HG03097 (cell line): ENCODE measurements around the gene COL9A1.

ENCODE experiments used
- ATAC-seq: cut with Tn5 transposase; IDR thresholded peaks from one replicate; pipeline ENCODE4 v1.9.1; 2021; ENCODE audit not compliant: unreplicated experiment, low FRiP score

COL9A1 gene

DNA sequence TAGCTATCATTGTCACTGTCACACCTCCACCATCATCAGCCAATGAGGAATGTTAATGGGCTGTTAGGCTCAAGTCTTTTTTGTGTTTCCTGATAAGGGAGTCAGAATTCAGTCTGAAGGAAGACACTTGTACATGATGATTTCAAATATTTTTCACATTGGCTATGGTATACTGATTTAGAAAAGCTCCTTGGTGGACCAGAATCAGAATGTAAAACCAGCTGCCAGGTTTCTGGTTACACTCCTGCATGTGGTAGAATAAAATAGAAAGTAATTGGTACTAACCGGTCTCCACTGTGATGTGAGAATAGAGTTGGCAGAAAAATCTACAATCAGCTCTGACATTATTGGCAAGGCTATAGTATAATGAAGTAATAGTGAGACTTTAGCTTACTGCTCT lies 10.7 kb downstream of the COL9A1 start:
- no peak for ATAC-seq

DNA sequence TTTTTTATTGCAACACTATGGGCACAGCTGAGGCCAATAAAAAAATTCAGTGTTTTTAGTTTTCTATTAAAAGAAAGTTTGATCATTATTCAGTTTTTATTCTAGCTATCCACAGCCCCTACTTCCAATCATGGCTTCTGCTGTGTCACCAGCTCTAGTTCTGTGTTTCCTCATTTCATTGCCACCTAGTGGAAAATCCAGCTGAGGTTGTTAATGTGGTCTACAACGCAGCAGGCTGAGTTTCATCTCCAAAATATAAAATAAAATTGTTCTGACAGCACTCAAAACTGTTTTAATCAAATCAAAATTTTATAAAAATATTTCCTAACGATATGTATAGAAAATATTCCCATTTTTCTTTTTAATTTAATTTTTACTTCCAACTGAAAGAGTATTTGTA lies 13.6 kb downstream of the COL9A1 start:
- ATAC-seq, result no peak

DNA sequence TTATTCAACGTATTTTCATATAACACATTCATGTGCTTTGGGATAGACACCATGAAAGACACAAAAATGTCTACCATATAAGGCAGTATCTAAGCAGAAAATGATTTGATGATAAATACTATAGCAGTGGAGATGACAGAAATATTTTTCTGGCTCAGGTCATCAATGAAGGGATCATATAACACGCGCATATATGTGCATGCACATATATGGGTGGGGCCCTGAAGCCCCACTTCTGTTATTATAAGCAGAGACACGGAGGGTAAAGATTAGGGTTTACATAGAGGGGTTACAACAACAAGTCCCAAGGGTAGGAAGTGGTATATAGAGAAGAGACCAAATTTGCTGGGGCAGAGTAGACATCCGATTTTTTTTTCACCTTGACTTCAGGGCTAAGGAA lies 16.0 kb downstream of the COL9A1 start:
- ATAC-seq, result no peak

DNA sequence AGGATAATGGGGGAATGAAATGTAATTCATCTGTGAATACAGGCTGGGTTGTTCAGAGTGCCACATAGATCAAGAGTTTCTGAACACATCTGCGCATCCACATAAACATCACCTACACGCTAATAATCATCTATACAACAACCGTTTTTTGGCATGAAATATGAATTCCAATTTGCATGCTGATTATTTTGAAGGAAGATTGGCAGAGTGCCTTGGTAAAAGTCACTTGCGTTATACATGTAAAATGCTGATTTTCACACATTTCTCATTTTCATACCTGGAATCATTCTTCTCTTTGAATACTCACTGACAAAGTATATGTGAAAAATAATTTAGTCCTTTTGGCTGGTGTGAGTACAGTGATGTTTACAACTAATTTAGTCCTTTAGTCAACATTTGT lies 17.7 kb downstream of the COL9A1 start:
- ATAC-seq, result no peak

DNA sequence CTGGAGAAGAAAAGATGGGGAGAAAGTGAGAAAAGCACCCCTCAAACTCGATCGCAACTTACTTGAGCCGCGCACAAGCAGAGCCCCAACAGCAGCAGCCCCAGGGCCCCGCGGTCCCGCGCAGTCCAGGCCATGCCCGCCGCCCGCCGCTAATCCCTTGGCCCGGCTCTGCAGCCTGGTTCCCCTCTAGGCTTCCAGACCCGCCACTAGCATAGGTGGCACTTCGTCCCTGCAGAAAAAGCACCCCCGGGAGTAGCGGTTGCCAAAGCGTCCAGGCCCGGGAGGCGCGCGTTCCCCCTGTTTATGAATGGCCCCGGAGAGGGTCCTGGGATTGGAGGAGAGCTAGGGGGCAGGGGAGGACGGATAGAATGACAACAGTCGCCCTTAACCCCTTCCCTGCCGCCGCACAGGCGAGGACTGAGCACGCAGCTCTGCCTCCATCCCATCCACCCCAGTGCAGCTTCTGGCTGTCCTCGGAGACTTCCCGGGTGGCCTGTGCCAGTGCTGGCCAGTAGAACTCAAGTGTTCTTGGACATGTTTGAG lies 19.9 kb downstream of the COL9A1 start:
- no peak for ATAC-seq

DNA sequence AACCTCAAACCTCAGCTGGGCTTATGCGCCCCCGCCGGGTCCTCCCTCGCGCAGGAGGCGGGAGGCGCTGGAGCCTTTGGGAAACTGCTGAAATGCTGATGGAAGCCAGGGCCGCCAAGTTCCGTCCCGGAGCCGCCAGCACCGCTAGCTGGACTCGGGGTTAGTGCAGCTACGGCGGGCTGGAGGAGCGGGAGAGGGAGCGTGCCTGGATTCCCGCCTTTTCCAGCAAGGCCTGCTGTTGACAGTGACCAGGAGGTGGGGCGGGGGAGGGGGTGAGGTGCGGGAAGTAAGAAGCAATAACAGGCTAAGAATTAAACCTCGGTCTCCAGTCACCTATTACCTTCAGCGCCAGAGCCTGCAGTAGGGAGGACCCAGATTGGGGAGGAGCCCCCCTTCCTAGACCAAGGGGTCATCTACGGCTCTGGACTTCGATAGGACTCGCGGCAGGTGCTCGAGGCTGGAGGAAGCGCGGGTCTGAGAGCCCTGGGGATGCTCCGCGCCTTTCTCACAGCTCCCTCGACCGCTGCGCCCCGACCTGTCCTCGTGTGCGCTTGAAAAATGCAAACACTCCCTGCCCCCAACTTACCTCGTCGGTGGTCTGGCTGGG lies 20.5 kb downstream of the COL9A1 start:
- ATAC-seq, result no peak

DNA sequence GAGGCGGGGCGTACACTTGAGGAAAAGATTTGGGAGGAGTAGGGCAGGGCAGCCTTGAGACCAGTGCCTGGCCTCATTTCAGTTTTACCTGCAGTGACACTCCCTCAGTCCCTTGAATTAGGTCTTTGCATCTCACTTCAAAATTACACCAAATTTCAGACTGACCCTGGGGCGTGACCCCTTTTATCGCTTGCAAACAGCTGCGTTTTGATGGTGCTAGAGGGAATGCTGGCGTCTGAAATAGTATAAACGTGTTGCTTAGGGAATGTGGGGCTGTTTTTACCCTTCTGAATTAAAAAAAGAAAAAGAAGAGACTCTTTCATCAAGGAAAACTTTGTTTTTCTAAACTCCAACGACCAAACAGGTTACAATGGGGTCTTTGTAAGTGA lies 21.0 kb downstream of the COL9A1 start:
- ATAC-seq, result no peak

DNA sequence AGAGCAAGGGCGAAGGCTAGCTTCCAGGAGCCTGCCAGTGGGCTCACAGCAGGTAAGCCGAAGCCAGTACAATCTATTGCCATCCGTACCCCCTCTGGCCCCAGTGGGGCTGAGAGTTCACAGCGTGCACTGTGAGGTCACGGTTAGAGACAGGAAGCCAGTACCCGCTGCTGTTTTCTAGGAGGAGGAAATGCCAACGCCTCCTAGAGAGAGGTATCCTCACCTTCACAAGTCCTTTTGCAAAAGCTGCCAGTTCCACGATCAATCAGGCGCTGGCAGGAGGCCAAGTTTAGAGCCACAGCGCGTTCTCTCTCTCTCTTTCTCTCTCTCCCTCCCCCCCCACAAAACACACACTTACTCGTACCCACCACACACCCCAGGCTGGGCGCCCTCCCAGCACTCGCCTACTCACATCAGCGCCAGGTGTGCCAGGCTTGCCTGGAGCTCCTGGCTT lies 22.5 kb downstream of the COL9A1 start:
- ATAC-seq, result no peak

DNA sequence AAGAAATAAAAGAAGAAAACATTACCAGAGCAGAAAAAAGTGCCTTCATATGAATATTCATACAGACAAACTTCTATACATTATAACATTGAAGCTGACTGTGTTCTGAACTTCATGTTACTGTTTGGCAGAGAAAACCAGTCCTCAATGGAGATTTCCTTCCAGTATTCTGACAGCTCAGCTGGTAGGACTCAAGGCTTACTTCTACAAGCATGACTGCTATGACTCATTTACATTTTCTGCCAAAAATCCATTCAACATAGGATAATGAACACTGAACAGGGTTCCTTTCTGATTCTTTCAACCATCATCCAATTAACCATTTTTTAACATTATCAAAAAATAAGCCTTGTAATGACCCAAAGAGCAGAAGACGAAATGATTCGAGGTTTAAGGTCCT lies 25.4 kb downstream of the COL9A1 start:
- ATAC-seq, result no peak

DNA sequence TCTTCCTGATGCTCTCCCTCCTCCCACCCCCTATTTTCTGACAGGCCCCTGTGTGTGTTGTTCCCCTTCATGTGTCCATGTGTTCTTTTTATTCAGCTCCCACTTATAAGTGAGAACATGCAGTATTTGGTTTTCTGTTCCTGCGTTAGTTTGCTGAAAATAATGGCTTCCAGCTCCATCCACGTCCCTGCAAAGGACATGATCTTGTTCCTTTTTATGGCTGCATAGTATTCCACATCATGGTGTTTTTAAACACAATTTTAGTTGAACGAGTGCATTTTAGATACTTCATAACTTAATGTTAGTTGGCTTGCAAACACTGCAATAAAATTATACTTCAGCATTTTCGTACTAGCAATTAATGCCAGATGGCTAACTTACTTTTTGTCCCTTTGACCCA lies 28.5 kb downstream of the COL9A1 start:
- ATAC-seq, result no peak

DNA sequence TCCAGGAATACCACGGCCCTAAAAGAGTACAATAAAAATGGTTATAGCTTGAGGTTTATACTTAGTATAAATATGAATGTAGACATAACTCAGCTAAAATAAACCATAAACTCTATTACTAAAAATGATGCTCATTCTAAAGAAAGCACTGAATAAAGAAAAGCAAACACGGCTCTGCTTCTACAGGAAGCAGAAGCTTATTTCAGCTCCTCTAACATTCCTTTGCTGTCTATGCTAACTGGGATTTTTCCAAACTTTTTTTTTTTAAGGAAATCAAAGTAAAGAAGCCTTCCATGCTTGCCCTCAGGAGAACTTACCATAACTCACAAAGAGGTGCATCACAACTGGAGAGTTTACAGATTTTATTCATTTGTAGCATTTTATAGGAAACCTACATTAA lies 30.8 kb downstream of the COL9A1 start:
- ATAC-seq, result no peak

DNA sequence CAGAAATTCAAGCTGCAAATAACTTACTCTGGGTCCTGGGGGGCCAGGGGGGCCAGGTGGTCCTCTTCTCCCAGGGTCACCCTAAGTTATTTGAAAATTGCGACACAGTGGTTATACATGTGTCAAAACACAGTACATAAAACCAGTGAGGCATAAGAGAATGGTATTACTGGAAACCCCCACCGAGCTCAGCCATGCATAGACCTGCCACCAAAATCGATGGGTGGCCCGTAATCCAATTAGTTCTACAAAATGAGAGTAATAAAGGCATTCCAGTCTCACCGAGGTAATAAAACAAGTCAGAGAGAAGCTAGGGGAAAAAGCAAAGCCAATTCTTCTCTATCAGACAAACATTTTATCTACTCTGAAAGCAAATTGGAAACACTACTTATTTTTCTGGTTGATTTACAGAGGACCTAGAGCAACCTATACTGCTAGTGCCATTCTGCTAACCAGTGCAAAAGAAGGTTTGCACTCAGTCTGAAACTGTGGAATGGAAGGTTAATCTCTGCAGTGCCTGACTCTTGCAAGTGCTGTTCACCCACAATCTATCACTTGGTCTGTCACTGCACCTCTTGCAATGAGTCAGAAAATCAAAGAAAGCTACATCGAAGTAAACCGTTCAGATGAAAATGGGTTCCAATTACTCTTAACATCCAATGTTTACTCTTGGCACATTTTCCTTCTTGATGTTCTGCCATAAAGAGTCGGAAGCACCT lies 32.4 kb downstream of the COL9A1 start:
- ATAC-seq, result no peak

DNA sequence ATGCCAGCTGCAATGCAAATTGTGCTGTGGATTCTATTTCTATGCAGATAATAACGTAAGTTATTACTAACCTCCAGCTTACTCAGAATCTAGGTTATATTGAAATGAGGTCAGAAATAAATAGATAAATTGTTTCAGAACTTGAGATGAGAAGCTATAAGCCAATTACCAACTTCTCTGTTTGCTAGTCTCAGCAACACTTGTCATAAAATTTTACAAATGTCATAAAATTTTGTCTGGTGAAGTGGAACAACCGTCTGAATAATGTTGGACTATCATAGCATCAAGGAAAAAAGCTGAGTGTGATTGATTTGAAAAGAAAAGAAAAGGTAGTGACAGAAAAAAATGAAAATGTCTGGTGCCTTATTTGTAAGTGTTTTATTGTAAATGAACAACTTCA lies 36.7 kb downstream of the COL9A1 start:
- no peak for ATAC-seq

DNA sequence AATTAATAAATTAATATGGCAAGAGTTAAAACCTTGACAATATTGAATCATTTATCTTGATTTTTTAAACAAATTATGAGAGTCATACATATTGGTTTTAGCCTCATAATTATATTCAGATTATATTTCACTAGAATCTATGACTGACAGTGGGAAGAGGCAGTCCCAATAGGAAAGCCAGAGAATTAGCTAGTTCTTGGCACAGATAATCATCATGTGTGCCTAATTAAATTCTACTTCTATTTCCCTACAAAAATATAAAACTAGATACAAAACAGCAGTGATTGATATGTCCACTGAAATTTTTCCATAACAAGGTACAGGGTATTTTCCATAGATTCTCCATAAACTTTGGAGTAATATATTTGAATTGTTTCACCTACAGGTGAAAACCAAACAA lies 38.6 kb downstream of the COL9A1 start:
- ATAC-seq, result no peak

DNA sequence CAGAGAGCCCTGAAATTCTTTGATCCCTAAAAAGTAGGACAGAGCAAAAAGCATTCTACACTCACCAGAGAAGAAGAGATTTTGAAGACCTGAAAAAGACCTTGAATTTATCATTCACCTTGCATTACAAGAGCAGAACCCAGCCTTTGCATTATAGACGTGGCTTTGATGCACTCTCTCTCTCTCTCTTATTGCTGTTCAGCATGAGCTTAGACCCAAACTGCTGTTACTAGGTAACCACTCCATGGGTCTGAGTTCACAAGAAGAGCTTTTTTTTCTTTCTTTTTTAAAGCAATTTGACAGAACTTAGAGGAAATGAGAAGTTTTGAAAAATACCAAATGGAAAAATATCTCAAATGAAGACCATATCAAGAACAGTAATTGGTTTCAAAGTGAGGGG lies 44.4 kb downstream of the COL9A1 start:
- no peak for ATAC-seq

DNA sequence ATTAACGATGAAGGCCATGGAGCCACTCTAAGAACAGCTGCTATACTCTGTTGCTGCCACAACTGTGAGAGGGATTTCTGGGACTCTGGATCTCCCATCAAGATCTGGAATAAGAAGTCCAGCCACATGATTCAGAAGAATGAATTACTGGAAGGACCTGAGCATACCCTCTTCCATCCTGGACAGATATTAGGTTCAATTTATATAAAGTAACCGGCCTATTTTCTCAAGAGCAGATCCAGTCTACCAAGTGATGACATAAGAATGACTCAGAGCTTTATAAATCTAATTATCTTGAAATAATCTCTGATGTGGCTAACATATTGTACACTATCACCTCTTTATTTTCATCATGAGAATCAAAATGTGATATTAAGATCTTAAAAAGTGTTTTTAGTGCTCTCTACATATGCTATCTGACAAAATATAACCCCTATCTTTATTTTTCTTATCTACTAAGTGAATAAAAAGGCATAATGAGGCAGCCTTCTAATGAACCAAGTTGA lies 45.1 kb downstream of the COL9A1 start:
- ATAC-seq, result no peak

DNA sequence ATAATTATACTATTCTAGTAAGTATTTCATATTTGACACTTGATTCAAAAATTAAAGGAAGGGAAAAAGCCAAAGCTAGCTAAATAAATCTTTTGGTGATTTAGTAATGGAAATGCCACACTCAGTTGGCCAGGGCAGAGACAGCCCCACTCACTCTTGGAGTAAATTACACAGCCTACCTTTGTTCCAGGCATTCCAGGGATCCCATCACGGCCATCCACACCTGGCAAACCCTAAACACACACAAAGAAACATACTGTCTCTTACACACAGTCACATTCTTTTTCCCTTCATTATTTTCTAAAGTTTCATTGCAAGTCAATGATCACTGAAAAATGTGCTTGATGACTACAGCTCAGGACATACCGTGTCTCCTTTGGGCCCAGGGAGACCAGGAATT lies 48.1 kb downstream of the COL9A1 start:
- no peak for ATAC-seq

DNA sequence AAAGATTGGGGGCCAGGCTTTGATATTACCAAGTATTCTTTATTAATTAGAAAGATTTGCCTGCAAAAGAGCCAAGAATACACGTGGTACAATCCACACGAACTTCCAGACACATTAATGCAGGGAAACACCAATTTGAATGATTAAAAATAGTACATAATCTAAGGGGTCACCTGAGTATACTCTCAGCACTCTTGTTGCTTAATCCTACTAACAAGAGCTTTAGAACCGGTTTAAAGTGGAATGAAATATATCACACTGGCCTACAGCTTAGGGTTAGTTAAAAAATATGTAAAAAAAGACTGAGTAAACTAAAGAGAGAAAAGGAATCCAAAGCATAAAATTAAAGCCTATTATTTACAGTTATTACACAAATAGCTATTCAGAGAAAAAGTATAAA lies 49.0 kb downstream of the COL9A1 start:
- no peak for ATAC-seq

DNA sequence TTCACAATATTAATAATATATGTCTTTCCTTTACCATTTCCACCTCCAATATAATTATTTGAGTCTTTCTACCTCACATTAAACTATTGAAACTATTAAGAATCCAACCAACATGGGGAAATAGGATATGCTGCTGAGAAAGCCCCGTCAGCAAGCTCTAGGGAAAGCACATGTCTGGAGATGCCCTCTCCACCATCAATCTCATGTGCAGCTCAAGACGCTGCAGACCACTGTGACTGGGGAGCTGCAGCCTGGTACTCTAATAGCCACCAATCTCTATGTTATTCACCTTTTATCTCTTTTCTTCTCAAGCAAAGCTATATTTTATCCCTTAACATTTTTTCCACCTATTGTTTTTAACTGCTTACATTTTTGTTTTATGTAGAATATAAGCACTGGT lies 50.3 kb downstream of the COL9A1 start:
- no peak for ATAC-seq

DNA sequence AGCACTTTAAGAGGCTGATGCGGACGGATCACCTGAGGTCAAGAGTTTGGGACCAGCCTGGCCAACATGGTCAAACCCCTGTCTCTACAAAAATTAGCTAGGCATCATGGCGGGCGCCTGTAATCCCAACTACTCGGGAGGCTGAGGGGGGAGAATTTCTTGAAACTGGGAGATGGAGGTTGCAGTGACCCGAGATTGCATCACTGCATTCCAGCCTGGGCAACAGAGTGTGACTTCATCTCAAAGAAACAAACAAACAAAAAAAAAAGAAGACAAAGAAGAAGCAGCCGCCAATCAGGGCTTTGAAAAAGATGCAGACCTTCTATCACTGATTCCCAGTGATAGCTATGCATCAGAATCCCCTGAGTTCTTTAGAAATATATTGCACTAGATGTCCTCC lies 56.8 kb downstream of the COL9A1 start:
- no peak for ATAC-seq

DNA sequence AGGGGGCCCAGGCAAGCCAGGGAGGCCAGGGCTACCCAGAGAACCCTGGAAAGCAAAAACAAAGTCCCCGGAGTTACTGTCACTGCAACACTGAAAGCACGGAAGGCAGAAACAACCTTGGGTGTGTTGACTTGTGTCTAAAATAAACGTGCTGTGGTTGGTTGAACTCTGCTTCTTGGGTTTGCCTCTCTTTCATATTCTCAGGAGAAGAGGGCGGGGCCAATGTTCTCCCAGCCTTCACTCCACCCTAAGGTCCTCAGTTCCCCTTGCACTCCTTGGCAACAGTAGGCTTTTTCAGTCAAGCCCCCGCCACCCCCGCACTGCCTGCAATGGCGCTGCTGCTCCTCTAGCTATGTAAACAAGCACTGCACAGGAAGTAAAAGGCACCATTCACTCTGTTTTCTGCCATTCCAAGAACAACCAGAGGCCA lies 60.9 kb downstream of the COL9A1 start:
- ATAC-seq, result no peak

DNA sequence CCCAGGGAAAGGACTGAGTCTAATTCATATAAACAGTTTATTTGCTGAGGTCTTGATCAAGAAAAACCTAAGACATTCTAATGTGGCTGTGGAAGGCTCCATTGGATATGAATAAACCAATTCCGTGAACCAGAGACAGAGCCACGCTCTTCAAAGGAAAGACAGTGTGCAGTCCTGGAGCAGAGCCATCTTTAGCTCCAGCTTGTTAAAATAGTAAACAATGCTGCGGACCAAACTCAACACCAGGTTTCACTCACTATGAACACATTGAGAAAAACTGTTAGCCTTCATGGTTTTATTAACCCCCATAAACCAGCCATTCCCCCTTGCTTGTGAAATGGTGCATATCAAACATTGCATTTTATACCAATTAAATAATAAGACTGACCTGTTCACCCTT lies 61.9 kb downstream of the COL9A1 start:
- ATAC-seq, result no peak
